Eye (tissue), 1 donor: ENCODE results near the gene OR8D4.
"Not testable (repeated sequence)": the region's sequence is repeated elsewhere in the genome, so short reads cannot be mapped to it uniquely, and the experiment has no call there.

Experiments
- DNase-seq: peaks from one replicate; pipeline ENCODE4 v3.0.0-alpha.2; 2015

The OR8D4 gene

DNA sequence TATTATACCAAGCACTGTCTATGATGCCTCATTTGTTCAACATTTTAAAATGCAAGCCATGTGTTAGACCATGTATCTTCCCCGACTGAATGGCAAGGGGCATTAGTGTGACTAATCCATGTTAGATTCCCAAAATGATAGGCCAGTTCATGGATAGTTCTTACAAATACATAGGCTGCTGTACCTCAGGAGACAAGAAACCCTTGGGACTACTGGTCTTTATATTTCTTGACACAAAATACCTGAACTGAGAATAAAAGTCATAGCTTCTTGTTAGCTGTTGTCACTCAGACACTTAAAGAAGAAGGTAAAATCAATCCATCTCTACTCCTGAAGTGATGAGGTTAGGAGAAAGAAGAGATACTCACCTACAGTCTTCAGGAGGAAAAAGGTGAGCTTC lies at the start of gene OR8D4:
OR8D4 (plus strand) TSS at position 301 of the 400 bp plus-strand sequence. CDS start 4,265 bp downstream, outside the sequence.
- no peak for DNase-seq

DNA sequence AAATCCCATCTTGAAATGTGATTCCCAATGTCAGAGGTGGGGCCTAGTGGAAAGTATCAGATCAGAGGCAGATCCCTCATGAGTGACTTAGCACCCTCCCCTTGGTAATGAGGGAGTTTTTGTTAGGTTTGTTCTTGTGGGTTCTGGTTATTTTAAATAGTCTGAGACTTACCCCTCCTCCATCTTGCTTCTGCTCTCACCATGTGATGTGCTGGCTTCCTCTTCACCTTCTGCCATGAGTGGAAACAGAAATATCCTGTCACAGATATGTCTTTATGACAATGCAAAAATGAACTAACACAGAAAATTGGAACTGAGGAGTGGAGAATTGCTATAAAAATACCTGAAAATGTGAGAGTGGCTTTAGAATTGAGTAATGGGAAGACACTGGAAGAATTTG lies 49.6 kb upstream of the OR8D4 start:
- no peak for DNase-seq

DNA sequence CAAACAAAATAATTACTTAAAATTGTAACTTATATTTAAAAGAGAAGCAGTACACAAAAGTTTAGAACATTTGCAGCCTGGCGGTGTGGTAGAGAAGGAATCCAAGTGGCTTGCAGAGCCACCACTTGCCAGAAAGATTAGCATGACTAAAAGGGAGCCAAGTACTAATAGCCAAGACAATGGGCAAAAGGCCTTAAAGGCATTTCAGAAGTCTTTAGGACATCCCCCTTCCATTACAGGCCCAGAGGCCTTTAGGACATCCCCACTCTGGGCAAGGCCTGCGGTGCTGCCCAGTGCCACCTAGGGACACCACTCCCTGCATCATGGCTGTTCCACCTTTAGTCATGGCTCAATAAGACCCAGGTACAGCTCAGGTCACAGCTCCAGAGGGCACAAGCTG lies 48.9 kb upstream of the OR8D4 start:
- DNase-seq: no peak

DNA sequence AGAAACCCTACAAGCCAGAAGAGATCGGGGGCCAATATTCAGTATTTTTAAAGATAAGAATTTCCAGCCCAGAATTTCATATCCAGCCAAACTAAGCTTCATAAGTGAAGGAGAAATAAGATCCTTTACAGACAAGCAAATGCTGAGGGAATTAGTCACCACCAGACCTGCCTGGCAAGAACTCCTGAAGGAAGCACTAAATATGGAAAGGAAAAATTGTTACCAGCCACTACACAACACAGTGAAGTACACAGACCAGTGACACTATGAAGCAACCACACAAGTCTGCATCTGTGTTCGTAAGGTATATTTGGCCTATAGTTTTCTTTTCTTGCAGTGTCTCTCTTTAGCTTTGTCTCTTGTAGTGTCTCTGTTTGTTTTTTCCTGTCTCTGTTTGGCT lies 45.5 kb upstream of the OR8D4 start:
- no peak for DNase-seq

DNA sequence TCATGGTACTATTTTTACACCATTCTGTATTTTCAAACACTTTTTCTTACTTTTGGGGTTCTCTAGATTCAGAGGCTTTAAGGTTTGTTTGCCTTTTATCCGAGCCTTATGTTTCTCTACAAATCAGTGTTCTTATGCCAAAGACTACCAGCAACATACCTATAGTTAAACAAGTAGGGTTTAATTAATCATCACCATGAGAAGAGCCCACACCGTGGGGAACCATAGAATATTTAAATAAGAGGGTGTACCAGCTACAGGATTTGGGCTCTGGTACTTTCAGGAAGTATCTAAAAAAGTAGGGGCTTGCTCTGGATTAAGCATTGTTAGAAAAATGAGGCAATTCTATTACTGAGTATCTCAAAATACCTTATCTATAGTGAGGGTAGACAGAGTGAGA lies 42.2 kb upstream of the OR8D4 start:
- no peak for DNase-seq

- DNase-seq: not testable (repeated sequence)
Measured at GRCh38 chr11:123865293-123865692, 36.7 kb upstream of the OR8D4 start.

GRCh38 chr11:123867795-123868194 lies 34.2 kb upstream of the OR8D4 start:
- DNase-seq: not testable (repeated sequence)

GRCh38 chr11:123880912-123881311 lies 21.1 kb upstream of the OR8D4 start:
- no peak for DNase-seq

- peak; percentile 7 for DNase-seq
Measured at GRCh38 chr11:123885570-123885969, 16.4 kb upstream of the OR8D4 start, which contains the start of gene TMEM225. Gene TMEM225 (minus strand): TSS chr11:123885670. CDS start chr11:123885425, 245 bp downstream.

DNA sequence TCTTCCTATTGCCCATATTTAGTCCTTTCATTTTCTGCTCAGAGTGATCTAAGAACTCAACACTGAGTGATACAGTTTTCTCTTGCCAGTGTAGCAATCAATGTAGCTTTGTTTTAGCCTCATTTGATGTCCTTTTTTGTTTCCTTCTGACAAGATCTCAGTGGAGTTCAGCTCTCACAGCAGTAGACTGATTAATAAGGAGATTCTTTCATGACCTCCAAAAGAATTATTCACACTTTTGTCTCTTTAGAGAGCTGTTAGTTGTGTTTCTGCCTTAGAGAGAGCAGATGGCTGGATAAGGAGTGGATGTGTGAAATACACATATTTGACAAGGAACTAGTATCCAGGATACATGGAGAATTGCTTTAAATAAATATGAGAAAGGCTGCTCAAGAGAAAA lies 9.9 kb upstream of the OR8D4 start:
- DNase-seq: peak; percentile 1

DNA sequence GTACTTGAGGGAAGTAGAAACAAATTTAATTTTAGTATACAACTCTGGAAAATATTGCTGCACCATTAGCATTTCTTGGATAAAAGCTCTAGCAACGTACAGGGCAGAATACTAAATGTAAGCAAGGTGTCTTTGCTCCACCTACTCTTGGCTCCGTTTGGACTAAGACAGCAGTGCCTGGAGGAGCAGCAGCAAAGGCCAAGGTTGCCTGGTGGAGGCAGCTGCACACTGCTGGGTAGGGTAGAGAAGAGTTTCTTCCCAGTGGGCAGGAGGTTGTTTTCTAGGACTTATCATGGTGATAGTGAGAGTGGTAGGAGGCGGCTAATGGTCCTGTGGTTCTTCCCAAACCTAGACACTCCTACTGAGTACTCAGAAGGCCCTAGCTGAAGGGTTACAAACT lies 2.2 kb upstream of the OR8D4 start:
- DNase-seq: no peak

- DNase-seq: no peak
Measured at GRCh38 chr11:123903932-123904331, 2.0 kb downstream of the OR8D4 start.

DNA sequence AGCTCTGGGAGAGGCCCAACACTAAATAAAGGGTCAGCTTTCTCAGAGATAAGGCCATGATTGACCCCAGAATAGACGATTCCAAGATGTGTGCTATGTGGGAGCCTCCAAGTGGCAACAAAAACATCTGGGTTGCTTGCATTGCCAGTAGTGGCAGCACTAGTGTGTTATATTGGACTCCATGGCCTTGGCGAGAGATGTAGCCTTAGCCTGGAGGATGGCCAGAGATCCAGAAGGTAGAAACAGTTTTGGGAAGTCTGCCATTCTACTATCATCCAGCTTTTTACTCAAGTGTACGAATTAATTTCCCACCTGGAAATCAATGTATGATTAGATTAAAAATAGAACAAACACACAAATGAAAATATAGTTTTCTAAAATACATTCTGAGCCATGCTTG lies 3.0 kb downstream of the OR8D4 start:
- no peak for DNase-seq

DNA sequence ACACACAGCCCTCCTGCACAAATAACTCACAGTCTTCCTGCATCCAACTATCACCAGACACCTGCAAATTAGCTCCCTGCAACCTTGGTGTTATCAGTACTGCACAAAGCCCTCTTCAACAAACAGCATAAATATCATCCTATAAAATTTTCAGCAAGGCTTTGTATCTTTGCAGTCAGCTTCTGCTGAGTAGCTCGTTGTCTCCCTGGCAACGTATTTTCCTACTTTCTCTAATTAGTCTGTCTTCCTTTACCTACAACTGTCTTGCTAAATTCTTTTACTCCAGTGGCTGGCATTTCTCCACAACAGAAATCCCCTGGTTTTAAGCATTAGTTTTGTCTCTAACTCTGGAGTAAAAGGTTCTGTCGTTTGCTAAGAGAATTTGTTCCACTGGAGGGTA lies 3.9 kb downstream of the OR8D4 start:
- DNase-seq: no peak

DNA sequence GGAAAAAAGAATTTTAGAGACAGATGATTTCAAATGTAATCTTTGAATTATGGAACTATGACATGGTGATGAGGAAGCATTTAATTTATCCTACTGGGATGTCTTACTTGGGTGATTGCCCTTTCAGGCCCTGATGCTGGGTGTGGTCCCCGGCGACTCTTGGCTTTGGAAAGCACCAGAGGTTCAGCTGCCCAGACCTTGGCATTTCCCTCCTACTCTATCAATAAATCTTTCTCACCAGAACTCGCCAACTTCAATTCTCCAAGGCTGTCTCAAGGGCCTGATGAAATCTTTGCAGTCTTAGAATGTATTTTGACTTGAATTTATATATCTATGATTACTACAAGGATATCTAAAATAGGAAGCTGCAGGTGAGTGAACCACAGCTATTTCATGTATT lies 19.0 kb downstream of the OR8D4 start:
- DNase-seq: no peak

GRCh38 chr11:123924027-123924426 lies 22.1 kb downstream of the OR8D4 start:
- no peak for DNase-seq

DNA sequence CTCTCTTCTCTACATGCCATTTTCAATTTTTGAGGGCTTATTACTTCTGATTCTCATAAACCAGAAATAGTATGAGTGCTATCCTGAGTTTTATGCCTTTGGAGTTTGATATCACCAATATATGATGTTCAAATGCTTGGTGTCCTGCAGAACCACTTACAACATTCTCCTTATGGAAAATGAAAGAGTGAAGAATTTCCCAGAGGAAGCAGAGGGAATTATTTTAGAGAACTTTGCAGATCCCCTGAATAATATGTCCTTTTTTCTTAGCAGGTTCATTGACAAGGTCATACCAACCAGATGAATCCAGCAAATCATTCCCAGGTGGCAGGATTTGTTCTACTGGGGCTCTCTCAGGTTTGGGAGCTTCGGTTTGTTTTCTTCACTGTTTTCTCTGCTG lies 37.4 kb downstream of the OR8D4 start, which contains the start of gene OR4D5:
OR4D5 (plus strand) TSS at position 301 of the 400 bp plus-strand sequence; CDS start at position 301, 0 bp downstream.
- DNase-seq: no peak

GRCh38 chr11:123942413-123942812 lies 40.4 kb downstream of the OR8D4 start:
- no peak for DNase-seq

DNA sequence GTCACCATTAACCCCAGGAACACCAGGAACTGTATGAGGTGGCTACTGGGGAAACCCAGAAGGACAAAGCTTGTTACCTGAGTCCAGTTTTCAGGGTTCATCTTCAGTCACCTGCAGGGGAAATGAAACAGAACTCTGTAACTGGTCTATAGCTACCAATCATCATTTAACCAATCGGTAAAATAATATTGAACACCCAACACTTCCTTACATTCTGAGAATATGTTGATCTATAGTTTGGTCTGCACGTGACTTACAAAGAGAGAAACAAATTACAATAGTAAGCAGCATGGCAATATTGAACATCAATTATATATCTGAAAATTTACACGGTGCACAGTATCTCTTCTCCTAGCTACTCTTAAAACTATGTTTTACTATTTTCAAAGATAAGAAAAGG lies 41.8 kb downstream of the OR8D4 start, which contains the start of gene OR6T1:
OR6T1 (minus strand) TSS at position 101 of the 400 bp plus-strand sequence; CDS start at position 101, 0 bp downstream.
- no peak for DNase-seq

GRCh38 chr11:123945132-123945531 lies 43.2 kb downstream of the OR8D4 start:
- no peak for DNase-seq

DNA sequence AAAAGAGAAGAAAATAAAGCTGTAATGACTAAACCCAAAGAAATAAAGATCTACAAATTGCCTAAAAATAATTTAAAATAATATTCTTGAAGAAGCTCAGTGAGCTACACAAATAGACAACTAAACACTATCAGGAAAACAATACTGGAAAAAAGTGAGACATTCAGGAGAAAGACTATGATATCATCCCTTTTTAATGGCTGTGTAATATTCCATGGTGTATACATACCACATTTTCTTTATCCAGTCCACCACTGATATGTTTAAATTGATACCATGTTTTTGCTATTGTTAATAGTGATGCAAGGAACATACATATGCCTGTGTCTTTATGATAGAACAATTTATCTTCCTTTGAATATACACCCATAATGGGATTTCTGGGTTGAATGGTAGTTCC lies 54.8 kb downstream of the OR8D4 start:
- DNase-seq: no peak
